ENCODE results near the gene WFS1.

Gene WFS1

GRCh38 chr4:6324461-6324998 lies 54.9 kb downstream of the WFS1 start:
- no peak for TF ChIP-seq CTCF (IDR thresholded peaks at IDR 0.05; ENCODE audit: insufficient read depth, low read length, missing control alignments)
- no peak for DNase-seq (ENCODE audit: low read depth, low spot score)
- no peak overlapping the region for H3K4me3 ChIP-seq (ENCODE audit: low read depth, low read length)
- ChIA-PET POLR2A (no interaction called here), CTCF (interaction anchor here (1.0 to 23.8 kb wide), 5 partner anchors 9 to 326 kb away, joined by 4 to 1359 read pairs (median 9); partner anchors contain the start of gene WFS1)

GRCh38 chr4:6324999-6325787 lies 55.5 kb downstream of the WFS1 start:
- ChIA-PET CTCF (interaction anchor here (2.4 to 23.8 kb wide), 4 partner anchors 9 to 327 kb away, joined by 8 to 1359 read pairs (median 94); partner anchors contain the start of gene WFS1), POLR2A (no interaction called here)
- TF ChIP-seq CTCF (IDR thresholded peaks at IDR 0.05; ENCODE audit: insufficient read depth, low read length, missing control alignments), result no peak
- no peak for DNase-seq (ENCODE audit: low read depth, low spot score)
- H3K4me3 ChIP-seq (ENCODE audit: low read depth, low read length), result no peak overlapping the region

- TF ChIP-seq CTCF (IDR thresholded peaks at IDR 0.05; ENCODE audit: insufficient read depth, low read length, missing control alignments), result no peak
- ChIA-PET CTCF (interaction anchor here (1.5 to 23.8 kb wide), 5 partner anchors 10 to 328 kb away, joined by 3 to 1359 read pairs (median 9); partner anchors contain the start of gene WFS1), POLR2A (no interaction called here)
- no peak overlapping the region for H3K4me3 ChIP-seq (ENCODE audit: low read depth, low read length)
- no peak for DNase-seq (ENCODE audit: low read depth, low spot score)
These were observed 56.2 kb downstream of the WFS1 start for GRCh38 chr4:6325788-6326290.

GRCh38 chr4:6326312-6327060 lies 56.8 kb downstream of the WFS1 start:
- TF ChIP-seq CTCF (IDR thresholded peaks at IDR 0.05; ENCODE audit: insufficient read depth, low read length, missing control alignments), result no peak
- DNase-seq (ENCODE audit: low read depth, low spot score), result no peak
- ChIA-PET POLR2A (no interaction called here), CTCF (interaction anchor here (0.8 to 23.8 kb wide), 12 partner anchors 11 to 329 kb away, joined by 3 to 1359 read pairs (median 6); partner anchors contain the start of gene WFS1)
- H3K4me3 ChIP-seq (ENCODE audit: low read depth, low read length), result no peak overlapping the region

- no peak for DNase-seq (ENCODE audit: low read depth, low spot score)
- ChIA-PET POLR2A (no interaction called here), CTCF (interaction anchor here (0.7 to 23.8 kb wide), 21 partner anchors 8 to 332 kb away, joined by 3 to 1359 read pairs (median 4); partner anchors contain the start of gene WFS1)
- peak; percentile 95 for TF ChIP-seq CTCF (IDR thresholded peaks at IDR 0.05; ENCODE audit: insufficient read depth, low read length, missing control alignments)
- no peak overlapping the region for H3K4me3 ChIP-seq (ENCODE audit: low read depth, low read length)
These were observed 57.7 kb downstream of the WFS1 start for GRCh38 chr4:6327220-6327917.

All from AG04449 (cell line).